ENCODE results near the gene ABCG5. TPM values are rescaled to one million over a fixed set of nuclear protein-coding genes. Genes with fewer than 3 reads are reported as not detected.

Gene ABCG5
- total and polyA plus RNA-seq, 2 of the 4 experiments (the other 2 are of a cell fraction), result not detected

DNA sequence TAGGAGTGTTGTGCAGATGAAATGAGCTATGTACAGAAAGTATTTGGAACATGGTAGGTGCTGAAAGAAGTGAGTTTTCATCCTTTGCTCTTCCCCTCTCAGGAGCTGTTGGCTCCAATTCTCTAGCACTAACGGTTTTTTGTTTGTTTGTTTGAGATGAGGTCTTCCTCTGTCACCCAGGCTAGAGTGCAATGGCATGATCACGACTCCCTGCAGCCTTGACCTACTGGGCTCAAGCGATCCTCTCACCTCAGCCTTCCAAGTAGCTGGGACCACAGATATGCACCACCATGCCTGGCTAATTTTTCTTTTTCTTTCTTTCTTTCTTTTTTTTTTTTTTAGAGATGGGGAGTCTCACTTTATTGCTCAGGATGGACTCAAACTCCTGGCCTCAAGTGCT is 12.8 kb downstream of the ABCG5 start:
- no peak overlapping the region for H2BK20ac ChIP-seq (ENCODE audit: low read depth, low read length)
- no peak overlapping the region for H4K5ac ChIP-seq (ENCODE audit: low read depth, low read length)
- no peak overlapping the region for H2AK9ac ChIP-seq (replicated peaks; ENCODE audit: low read depth, low read length, poor library complexity)
- in situ Hi-C loops (cut with MboI; ENCODE audit: low sequenced_read_pairs), result no loop called here
- H2BK5ac ChIP-seq (ENCODE audit: low read depth, low read length, poor library complexity, severe bottlenecking), result no peak overlapping the region
- no peak overlapping the region for H3K23ac ChIP-seq (ENCODE audit: low read depth, low read length)
- no peaks in the 10 kb centered on the region for H3K9me3 ChIP-seq (ENCODE audit: control insufficient read depth, insufficient read depth, low read length)
- no CpG with 5 or more reads among the region's 3 CpGs for WGBS, 2 experiments (ENCODE audit: extremely low coverage in 2 of 2, insufficient read length in 1 of 2)
- DNase-seq, result no peak
- no peak overlapping the region for H3K56ac ChIP-seq (ENCODE audit: extremely low read depth, insufficient read depth, low read length)
- no peak overlapping the region for H4K91ac ChIP-seq (ENCODE audit: insufficient read depth, low read depth, low read length)
- no peak overlapping the region for H3K18ac ChIP-seq (ENCODE audit: low read depth, low read length)
- H3K27me3 ChIP-seq (ENCODE audit: control insufficient read depth, insufficient read depth, low read length), result peaks cover 48% of the 10 kb centered on the region
- H3K4me1 ChIP-seq (ENCODE audit: control insufficient read depth, insufficient read depth, low read length), result no peaks in the 10 kb centered on the region
- H3K79me1 ChIP-seq (ENCODE audit: low read depth in 1 of 2, low read length in 2 of 2), result no peaks in the 10 kb centered on the region
- H3K36me3 ChIP-seq (ENCODE audit: control insufficient read depth, insufficient read depth, low read length), result no peaks in the 10 kb centered on the region
- no peak overlapping the region for H3K9ac ChIP-seq (ENCODE audit: low read depth, low read length)
- no peak for ATAC-seq (ENCODE audit: low read depth)
- no peak overlapping the region for H2BK120ac ChIP-seq (ENCODE audit: low read depth, low read length)
- H3K27ac ChIP-seq (ENCODE audit: insufficient read depth, low read length), result no peak overlapping the region
- POLR2A ChIA-PET (ENCODE audit: unreplicated experiment), result no interaction called here
- H2AFZ ChIP-seq (replicated peaks; ENCODE audit: low read length, poor library complexity), result no peak overlapping the region
- intact Hi-C loops (cut with micrococcal nuclease), result no loop called here
- dilution Hi-C loops (cut with HindIII; ENCODE audit: low sequenced_read_pairs, unreplicated experiment), result no loop called here
- no peaks in the 10 kb centered on the region for H3K9me1 ChIP-seq (ENCODE audit: insufficient read depth, low read length)
- H3K14ac ChIP-seq (replicated peaks; ENCODE audit: low read depth, low read length), result no peak overlapping the region
- TF ChIP-seq MXI1 (IDR thresholded peaks at IDR 0.05; ENCODE audit: borderline replicate concordance, low read depth, low read length) (no peak), POLR2A (IDR thresholded peaks at IDR 0.05; ENCODE audit: low read depth, low read length) (no peak)
- no peaks in the 10 kb centered on the region for H4K20me1 ChIP-seq (ENCODE audit: insufficient read depth, low read length)
- H3K4ac ChIP-seq (ENCODE audit: low read depth, low read length), result no peak overlapping the region
- no peak overlapping the region for H3K4me3 ChIP-seq (ENCODE audit: insufficient read depth, low read depth, low read length)
- no peak overlapping the region for H2AK5ac ChIP-seq (ENCODE audit: low read depth, low read length)
- no peak overlapping the region for H2BK15ac ChIP-seq (ENCODE audit: low read depth, low read length)
- CTCF ChIA-PET, result no interaction called here
- no peak overlapping the region for H4K8ac ChIP-seq (ENCODE audit: low read depth in 2 of 2, low read length in 2 of 2)
- BruUV-seq (replicated peaks), result no TSS peak
- H3K4me2 ChIP-seq (ENCODE audit: low read depth, low read length), result no peak overlapping the region

Measured in IMR-90 (cell line).